Suprapubic skin (tissue), 4 donors: ENCODE results near the gene SLF1. TPM values are rescaled to one million over a fixed set of nuclear protein-coding genes. Genes with fewer than 3 reads are reported as not detected.

Experiments
- DNase-seq, 2 donors: peaks; one replicate each; pipeline ENCODE4 v3.0.0-alpha.2; 2019; ENCODE audit warnings: low spot score in 2 of 2
- H3K27ac ChIP-seq: fragments of 200-600 bp; sonication (generic); one replicate; pipeline ENCODE4 v1.5.1; 2019
- H3K27me3 ChIP-seq: fragments of 200-600 bp; sonication (generic); one replicate; pipeline ENCODE4 v1.5.1; 2019
- H3K36me3 ChIP-seq: fragments of 200-600 bp; sonication (generic); one replicate; pipeline ENCODE4 v1.5.1; 2019
- H3K4me1 ChIP-seq: fragments of 200-600 bp; sonication (generic); one replicate; pipeline ENCODE4 v1.5.1; 2019
- H3K4me3 ChIP-seq: fragments of 200-600 bp; sonication (generic); one replicate; pipeline ENCODE4 v1.5.1; 2019; ENCODE audit warnings: mild to moderate bottlenecking
- H3K9me3 ChIP-seq: fragments of 200-600 bp; sonication (generic); one replicate; pipeline ENCODE4 v1.5.1; 2019
- EP300 ChIP-seq: sonication (generic); formaldehyde crosslinking; IDR thresholded peaks from one replicate; pipeline ENCODE4 v1.6.1; 2017; ENCODE audit warnings: antibody characterized with exemption
- POLR2A ChIP-seq, 2 donors: fragments of 450-650 bp; IDR thresholded peaks; one replicate each; pipeline ENCODE4 v1.6.1; 2017; ENCODE audit warnings: antibody characterized with exemption in 2 of 2, mild to moderate bottlenecking in 2 of 2, moderate library complexity in 2 of 2
- POLR2AphosphoS5 ChIP-seq, 3 donors: sonication (generic); formaldehyde crosslinking; IDR thresholded peaks; one replicate each; pipeline ENCODE4 v1.6.1; 2017; ENCODE audit warnings: antibody characterized with exemption in 3 of 3
- WGBS: methylation state at CpG from one replicate; pipeline ENCODE4 v1.1.5; 2018; 5-methylcytosine and 5-hydroxymethylcytosine counted together
- total RNA-seq, 4 donors: library from RNA; depleted of rRNA; stranded (reverse); fragments of >200 nt; gene quantifications; one replicate each; pipeline ENCODE4 v1.1.0, GENCODE V29; 2016
- TF ChIP-seq, protein P1 (sequence below), 2 donors: fragments of 200-600 bp in 1 of 2; fragments of 450-650 bp in 1 of 2; sonication (generic) in 1 of 2; IDR thresholded peaks; one replicate each; pipeline ENCODE4 v1.5.1; 2016 to 2019; ENCODE audit warnings: antibody characterized with exemption in 2 of 2, mild to moderate bottlenecking in 1 of 2, moderate library complexity in 1 of 2

Gene SLF1
- total RNA-seq, 4 donors from 2014 or later, result 2.1 to 17.6 (median 3.1) TPM

GRCh38 chr5:94620256-94620655 lies 1.8 kb downstream of the SLF1 start:
- 93% methylated on average over 5 of the region's 5 CpGs for WGBS
- no peaks in the 10 kb centered on the region for H3K27me3 ChIP-seq
- H3K27ac ChIP-seq, result no peak overlapping the region
- H3K9me3 ChIP-seq, result no peaks in the 10 kb centered on the region
- TF ChIP-seq EP300 (no peak), POLR2A (IDR thresholded peaks at IDR 0.05) (no peak), POLR2AphosphoS5 (IDR thresholded peaks at IDR 0.05) (no peak)
- TF ChIP-seq, protein P1, sequence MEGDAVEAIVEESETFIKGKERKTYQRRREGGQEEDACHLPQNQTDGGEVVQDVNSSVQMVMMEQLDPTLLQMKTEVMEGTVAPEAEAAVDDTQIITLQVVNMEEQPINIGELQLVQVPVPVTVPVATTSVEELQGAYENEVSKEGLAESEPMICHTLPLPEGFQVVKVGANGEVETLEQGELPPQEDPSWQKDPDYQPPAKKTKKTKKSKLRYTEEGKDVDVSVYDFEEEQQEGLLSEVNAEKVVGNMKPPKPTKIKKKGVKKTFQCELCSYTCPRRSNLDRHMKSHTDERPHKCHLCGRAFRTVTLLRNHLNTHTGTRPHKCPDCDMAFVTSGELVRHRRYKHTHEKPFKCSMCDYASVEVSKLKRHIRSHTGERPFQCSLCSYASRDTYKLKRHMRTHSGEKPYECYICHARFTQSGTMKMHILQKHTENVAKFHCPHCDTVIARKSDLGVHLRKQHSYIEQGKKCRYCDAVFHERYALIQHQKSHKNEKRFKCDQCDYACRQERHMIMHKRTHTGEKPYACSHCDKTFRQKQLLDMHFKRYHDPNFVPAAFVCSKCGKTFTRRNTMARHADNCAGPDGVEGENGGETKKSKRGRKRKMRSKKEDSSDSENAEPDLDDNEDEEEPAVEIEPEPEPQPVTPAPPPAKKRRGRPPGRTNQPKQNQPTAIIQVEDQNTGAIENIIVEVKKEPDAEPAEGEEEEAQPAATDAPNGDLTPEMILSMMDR (IDR thresholded peaks at IDR 0.05), result no peak
- H3K4me1 ChIP-seq, result peaks cover 17% of the 10 kb centered on the region
- H3K4me3 ChIP-seq, result no peak overlapping the region
- DNase-seq, result no peak
- H3K36me3 ChIP-seq, result no peaks in the 10 kb centered on the region

- Histone ChIP-seq H3K4me3 (no peak overlapping the region), H3K27me3 (no peaks in the 10 kb centered on the region), H3K27ac (no peak overlapping the region), H3K36me3 (no peaks in the 10 kb centered on the region), H3K4me1 (peaks cover 17% of the 10 kb centered on the region), H3K9me3 (no peaks in the 10 kb centered on the region)
- WGBS, result 72% methylated on average over 5 of the region's 5 CpGs
- no peak for TF ChIP-seq POLR2A (IDR thresholded peaks at IDR 0.05)
- TF ChIP-seq, protein P1 (IDR thresholded peaks at IDR 0.05), result no peak
- TF ChIP-seq EP300, result no peak
- no peak for TF ChIP-seq POLR2AphosphoS5 (IDR thresholded peaks at IDR 0.05)
- no peak for DNase-seq
Observed at GRCh38 chr5:94621763-94622162, 3.3 kb downstream of the SLF1 start.

GRCh38 chr5:94623011-94623410 lies 4.5 kb downstream of the SLF1 start:
- no peak for TF ChIP-seq EP300
- TF ChIP-seq, protein P1 (IDR thresholded peaks at IDR 0.05), result no peak
- no peak for TF ChIP-seq POLR2A (IDR thresholded peaks at IDR 0.05)
- no peak for TF ChIP-seq POLR2AphosphoS5 (IDR thresholded peaks at IDR 0.05)
- Histone ChIP-seq H3K27ac (no peak overlapping the region), H3K4me1 (peaks cover 11% of the 10 kb centered on the region), H3K27me3 (no peaks in the 10 kb centered on the region), H3K4me3 (no peak overlapping the region), H3K36me3 (no peaks in the 10 kb centered on the region), H3K9me3 (no peaks in the 10 kb centered on the region)
- DNase-seq, result no peak

- Histone ChIP-seq H3K4me1 (peaks cover 11% of the 10 kb centered on the region), H3K27ac (no peak overlapping the region), H3K36me3 (no peaks in the 10 kb centered on the region), H3K9me3 (no peaks in the 10 kb centered on the region), H3K4me3 (no peak overlapping the region), H3K27me3 (no peaks in the 10 kb centered on the region)
- no peak for DNase-seq
- TF ChIP-seq, protein P1 (IDR thresholded peaks at IDR 0.05), result no peak
- TF ChIP-seq EP300, result no peak
- TF ChIP-seq POLR2A (IDR thresholded peaks at IDR 0.05), result no peak
- TF ChIP-seq POLR2AphosphoS5 (IDR thresholded peaks at IDR 0.05), result no peak
- 85% methylated on average over 2 of the region's 2 CpGs for WGBS
Observed at GRCh38 chr5:94623877-94624276, 5.4 kb downstream of the SLF1 start.

DNA sequence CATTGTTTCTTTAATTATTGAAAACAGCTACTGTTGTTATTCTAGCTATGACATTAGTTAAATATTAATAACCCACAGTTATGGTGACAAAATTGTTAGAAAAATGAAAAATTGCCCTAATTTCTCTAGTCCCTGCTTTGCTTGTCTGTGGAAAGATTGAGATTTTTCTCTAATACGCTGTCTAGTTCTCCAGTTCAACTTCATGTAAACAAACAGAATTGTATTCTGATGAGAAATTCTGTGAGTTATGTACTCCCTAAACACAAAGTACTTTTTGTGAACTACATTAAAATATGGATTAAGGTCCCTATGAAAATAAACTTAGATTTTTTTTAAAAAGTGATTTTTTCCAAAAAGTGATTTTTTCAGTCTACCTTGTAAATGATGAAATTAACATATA lies 8.7 kb downstream of the SLF1 start:
- WGBS, result 88% methylated on average over 1 of the region's 1 CpG
- peaks cover 11% of the 10 kb centered on the region for H3K36me3 ChIP-seq
- H3K27ac ChIP-seq, result no peak overlapping the region
- no peak overlapping the region for H3K4me3 ChIP-seq
- TF ChIP-seq, protein P1 (IDR thresholded peaks at IDR 0.05), result no peak
- TF ChIP-seq EP300 (no peak), POLR2A (IDR thresholded peaks at IDR 0.05) (no peak), POLR2AphosphoS5 (IDR thresholded peaks at IDR 0.05) (no peak)
- no peaks in the 10 kb centered on the region for H3K27me3 ChIP-seq
- no peaks in the 10 kb centered on the region for H3K9me3 ChIP-seq
- H3K4me1 ChIP-seq, result no peaks in the 10 kb centered on the region
- no peak for DNase-seq
